Amygdala (tissue), 56 donors: ENCODE measurements around the gene RGS12.
"Not testable (repeated sequence)": the region's sequence is repeated elsewhere in the genome, so short reads cannot be mapped to it uniquely, and the experiment has no call there.

Experiments
- DNase-seq, 56 donors: peaks; one replicate each; lab custom pipeline; 2025; lab: John Stamatoyannopoulos, UW

The RGS12 gene

DNA sequence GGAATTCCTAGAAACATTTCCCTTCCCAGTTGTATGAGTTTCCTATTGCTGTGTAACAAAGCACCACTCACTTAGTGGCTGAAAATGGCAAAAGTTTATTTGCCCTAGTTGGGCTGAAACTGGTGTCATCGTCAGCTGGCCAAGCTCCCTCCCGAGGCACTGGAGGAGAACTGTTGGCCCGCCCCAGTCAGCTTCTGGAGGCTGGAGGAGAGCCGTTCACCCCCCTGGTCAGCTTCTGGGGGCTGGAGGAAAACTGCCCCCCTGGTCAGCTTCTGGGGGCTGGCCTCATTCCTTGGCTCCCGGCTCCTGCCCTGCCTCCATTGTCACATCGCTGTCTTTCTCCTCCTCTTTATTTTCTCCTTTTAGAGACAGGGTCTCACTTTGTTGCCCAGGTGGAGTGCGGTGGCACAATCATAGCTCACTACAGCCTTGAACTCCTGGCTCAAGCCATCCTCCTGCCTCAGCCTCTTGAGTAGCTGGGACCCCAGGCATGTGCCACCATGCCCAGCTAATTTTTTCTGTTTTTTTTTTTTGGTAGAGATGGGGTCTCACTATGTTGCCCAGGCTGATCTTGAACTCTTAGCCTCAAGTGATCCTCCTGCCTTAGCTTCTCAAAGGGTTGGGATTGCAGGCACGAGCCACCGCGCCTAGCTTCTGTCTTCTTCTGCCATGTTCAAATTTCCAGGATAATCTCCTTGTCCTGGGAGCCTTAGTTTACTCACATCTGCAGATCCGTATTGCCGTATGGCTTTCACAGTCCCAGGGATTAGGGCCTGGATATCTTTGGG lies 3.2 kb downstream of the RGS12 start:
- DNase-seq = no peak

DNA sequence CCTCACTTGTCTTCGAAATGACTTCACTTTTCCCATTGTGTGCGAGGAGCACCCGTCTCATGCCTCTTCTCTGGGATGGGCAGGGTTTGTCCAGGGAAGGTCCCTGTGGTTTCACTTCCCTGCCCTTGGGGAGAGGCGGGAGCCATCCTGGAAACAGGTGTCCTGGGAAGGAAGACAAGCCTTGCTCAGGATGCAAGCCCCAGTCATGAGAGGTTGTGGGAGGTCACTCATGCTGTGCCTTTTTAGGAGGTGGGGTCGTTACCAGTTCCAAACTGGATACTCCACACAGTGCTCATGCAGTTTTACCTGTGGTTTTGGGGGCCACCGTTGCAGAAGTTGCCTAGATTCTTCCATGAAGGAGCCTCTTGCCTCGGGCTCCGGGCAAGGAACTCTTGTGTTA lies 3.8 kb downstream of the RGS12 start:
- no peak for DNase-seq

DNA sequence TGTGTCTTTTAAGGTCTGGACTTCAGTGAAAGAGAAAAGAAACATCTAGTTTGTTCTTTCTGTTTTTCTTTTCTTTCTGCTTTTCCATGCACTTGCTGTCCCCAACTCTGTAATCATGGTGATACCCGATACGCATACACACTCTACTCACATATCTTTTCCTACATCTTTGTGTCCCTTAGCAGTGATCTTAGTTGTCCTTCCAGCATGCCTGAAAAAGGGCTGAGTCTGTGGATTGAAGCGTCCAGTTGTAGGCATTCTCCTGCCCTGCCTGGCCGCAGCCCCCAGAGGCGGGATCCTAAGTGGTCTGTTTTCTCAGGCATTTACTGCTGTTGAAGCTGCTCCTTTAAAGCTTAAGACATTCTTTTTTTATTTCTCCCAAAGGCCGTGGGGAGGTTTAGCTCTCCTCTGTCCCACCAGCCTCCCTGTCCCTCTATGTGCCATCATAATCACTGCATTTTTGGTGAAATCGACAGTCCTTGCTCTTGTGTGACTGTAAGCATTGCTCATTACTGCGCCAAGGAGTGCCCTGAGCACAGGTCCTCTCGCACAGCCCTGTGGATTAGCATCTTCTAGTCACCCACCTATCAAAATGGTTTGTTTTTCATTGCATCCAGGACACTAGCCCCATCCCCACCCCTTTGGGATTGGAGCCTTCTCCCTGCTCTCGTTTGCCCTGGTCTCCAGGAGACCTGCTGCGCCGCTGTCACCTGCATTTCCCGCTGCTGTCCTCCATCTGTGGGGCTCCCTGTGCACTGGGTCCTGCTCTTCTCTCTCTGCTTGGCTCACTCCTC lies 4.4 kb downstream of the RGS12 start:
- no peak for DNase-seq

DNA sequence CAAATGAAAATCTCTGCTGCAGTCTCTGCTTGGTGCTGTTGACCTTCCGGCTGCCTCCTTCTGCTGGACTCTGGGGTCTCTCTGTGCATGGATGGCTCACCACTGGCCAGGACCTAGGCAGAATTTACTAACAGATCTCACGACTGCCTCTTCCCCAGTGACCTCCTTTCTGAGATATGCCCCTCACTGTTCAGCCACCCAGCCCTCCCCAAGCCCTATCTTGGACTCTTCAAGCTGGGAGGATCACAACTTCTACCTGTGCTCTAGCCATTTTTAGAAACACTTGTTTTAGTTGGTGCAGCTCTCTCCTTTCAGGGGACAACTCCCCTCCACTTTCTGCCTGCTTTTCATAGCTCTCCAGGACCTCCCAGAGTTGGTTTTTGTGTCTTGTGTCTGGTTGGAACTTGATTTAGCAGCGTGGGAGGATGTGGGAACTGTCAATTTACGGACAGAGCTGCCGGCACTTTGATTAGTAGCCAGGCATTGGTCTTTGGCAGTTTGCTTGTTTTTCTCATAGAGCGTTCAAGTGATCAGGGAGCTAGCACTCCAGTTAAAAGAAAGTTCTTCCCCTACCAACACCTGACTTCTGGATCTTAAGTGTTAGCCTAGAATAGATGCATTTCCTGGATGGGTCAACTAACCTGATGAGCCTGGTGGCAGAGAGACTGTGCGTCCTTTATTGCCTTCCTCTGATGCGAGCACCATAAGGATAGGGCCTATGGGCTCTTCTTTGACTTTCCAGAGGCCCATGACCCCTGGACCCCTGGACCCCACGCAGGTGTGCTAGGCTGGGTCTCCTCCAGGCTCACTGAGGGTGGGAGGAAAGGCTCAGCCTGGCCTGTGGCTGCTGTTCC lies 6.5 kb downstream of the RGS12 start:
- DNase-seq = peak in 3 of 56 donors; percentile 29 to 45 (median 33)

- DNase-seq = no peak
Observed at GRCh38 chr4:3299976-3300671, 7.3 kb downstream of the RGS12 start.

- not testable (repeated sequence) for DNase-seq
Observed at GRCh38 chr4:3300882-3301281, 8.1 kb downstream of the RGS12 start.

DNA sequence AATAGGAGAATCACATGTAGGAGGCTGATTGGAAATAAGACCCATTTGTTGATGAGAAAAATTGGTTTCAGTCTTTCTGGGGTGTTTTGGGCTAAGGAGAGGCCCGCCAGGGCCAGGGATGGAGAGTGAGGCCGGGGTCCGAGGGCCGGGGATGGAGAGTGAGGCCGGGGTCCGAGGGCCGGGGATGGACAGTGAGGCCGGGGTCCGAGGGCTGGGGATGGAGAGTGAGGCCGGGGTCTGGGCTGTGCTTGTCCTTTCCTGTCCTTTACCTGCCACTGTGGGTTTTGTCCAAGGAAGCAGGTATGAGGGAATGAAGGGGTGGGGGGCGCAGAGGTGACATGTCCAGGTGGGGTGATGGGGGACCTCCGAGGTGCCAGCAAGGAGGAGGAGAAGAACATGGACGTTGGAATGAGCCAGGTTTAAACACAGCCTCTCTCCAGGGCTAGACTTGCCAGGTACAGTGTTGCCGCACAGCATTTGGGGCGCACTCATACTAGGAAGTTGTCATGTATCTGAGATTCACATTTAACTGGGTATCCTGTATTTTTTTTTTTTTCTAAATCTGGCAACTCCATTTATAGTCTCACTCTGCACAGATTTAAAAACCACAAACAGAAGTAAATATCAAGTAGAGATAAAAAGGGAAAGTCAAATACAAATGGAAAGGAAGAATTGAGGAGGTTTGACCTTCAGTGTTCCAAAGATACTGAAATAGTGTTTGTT lies 8.8 kb downstream of the RGS12 start:
- DNase-seq = no peak

- no peak for DNase-seq
Observed at GRCh38 chr4:3302173-3302785, 9.5 kb downstream of the RGS12 start.

DNA sequence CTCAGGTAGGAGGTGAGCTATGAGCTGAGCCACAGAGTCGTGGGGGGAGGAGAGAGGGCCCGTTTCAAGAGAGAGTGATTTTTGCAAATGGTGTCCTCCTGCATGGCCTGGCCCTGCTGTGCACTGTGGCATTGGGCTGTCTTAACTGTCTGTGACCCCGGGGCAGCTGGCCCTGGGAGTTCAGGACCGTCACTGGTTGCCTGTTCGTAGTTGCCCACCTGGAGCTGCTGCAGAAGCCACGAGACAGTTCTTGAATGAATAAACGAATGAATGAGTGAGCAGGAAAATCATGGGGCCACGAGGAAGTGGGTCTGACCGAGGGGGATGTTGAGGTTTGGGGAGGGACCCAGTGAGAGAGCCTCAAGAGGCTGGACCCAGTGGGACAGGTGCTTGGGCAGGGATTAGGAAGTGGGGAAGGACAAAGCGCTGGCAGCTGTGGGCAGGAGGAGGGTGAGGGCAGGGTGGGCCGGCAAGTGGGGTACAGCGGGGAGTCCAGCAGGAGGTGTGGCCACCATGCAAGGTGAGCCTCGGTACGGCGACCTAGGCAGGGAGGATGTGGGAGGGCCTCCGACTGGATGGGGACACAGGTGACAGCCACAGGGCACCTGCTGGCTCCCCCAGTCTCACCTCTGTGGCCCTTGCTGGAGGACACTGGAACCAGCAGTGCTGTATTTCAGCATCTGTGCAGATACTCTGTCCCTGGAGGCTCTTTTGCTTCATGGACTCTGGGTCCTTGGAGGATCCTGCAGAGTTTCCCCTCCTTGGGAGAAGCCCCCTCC lies 10.2 kb downstream of the RGS12 start:
- no peak for DNase-seq

- DNase-seq = no peak
Observed at GRCh38 chr4:3303565-3303824, 10.7 kb downstream of the RGS12 start.

DNA sequence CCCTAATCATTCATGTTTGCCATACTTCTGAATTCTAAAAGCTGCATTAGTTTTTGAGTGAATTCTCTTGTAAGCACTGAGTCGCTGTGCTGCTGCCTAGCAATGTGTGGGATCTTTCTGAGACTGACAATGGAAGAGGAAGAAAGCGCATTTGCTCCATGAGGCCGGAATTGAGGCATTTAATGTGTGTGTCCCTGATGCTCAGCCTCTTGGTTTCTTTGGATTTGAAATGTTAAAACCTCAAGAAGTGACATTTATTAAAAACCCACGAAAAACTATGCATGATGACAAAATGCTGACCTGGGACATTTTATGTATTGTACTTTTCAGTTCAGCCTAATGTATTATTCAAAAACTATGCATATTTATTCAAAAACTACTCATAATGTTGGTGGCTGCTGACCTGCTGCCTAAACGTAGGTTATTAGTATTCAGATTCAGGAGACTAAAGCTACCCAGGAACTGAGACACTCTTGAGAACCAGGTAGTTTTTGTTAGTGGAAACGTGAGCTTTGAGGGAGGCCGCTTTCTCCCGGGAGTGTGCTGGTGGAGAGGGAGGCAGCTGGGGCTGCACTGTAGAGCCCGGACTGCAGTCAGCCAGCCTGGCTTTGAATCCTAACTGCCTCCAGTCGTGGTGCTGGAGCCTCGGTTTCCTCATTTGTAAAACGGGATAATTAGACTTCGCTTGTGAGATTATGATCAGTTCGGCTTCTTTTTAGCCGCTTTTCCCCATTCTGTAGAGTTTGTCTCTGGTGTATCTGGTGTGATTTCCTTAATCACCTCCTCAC lies 11.3 kb downstream of the RGS12 start:
- no peak for DNase-seq

DNA sequence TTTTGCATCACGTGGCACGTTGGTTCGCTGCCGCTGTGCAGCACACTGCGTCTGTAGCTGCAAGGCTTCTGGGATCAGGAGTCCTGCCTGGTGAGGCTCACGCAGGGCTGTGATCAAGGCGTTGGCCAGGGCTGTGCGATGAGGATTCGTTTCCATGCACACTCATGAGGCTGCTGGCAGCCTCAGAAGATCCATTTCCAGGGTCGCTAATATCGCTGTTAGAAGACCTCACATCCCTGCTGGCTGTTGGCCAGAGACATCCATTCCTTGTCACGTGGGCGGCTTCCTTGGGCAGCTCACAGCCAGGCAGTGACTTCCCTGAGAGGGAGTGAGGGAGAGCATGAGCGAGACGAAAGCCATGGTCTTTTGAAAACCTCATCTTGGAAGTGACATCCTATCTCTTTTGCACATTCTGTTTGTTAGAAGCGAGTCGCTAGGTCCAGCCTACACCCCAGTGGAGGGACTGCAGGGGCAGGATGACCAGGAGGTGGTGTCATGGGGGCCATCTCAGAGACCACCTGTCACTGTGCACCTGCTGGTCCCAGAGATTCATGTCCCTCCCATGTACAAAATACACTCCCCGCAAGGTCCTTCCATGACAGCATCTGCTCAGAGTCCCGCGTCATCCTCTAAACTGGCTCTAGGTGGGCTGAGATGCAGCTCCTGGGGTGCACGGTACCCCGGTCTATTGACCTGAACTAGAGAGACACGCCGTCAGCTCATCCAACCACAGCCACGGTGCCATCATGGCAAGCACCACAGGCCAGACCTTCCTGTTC lies 12.2 kb downstream of the RGS12 start:
- DNase-seq = peak in 23 of 56 donors; percentile 22 to 83 (median 46)

DNA sequence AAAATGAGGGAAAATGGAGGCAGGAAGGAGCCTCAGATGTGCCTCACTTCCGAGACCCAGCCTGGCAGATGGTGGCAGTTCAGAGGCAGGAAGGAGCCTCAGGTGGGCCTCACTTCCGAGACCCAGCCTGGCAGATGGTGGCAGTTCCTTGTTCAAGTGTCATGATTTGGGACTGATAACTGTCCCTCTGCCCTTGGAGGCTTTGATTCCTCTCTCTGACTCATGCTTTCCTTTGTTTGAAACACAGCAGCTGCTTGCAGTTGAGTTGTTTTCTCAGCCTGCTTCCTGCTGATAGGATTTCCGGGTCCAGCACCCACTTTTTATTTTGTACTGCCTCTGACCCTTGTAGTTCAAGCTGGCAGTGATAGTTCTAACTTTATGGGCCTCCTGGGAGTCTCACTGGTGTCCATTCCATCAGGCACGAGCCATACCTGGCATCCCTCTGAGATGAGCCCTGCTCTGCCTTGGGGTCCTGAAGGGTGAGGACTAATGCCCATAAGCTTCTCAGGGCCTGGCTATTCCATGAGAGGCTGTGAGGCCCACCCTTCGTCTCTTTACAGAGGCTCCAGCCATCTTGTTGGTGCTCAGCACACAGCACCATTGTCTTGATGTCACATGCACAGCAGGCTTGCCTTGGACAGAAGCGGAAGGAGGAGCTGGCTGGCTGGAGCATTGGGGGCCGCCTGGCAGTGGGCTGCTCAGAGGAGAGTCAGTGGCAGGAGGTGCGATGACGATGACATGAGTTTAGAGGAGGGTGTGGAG lies 13.0 kb downstream of the RGS12 start:
- DNase-seq = peak in 20 of 56 donors; percentile 14 to 62 (median 41)

GRCh38 chr4:3306450-3306849 lies 13.6 kb downstream of the RGS12 start:
- DNase-seq = no peak

DNA sequence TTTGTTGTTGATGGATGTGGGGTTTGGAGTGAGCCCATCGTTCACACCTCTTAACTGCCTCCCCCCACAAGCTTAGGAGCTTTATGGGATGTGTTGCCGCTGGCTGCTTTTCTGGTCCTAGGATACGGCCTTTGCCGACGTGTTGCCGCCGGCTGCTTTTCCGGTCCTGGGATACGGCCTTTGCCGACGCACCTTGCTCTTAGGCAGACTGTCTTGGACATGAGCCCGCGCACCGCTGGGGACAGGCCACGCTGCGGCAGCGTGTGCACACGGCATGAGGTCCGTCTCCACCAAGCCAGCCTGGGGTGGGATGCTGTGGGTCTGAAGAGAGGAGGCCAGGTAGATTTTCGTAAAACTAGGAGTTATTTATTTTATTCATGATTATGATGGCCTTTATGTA lies 14.2 kb downstream of the RGS12 start:
- no peak for DNase-seq

DNA sequence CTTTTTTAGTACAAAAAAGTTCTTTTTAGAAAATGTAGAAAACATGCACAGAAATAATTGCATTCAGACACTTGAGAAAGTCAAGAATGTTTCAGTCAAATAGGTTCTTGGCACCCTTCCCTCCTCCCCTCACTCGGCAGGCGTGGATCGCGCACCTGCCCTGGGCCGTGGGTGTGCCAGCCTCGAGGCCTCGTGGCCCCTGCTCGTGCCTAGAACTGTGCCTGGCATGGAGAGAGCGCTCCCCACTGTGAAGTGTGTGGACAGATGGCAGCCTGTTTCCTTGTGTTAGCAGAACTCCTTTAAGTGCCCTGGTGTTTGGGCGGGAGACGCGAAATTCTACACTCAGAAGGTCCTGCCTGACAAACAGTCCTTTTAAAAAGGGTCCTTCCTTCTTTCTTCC lies 14.7 kb downstream of the RGS12 start:
- no peak for DNase-seq
